Measurements from ENCODE around the gene FRMD8. TPM values are rescaled to one million over a fixed set of nuclear protein-coding genes. Genes with fewer than 3 reads are reported as not detected.

The FRMD8 gene
- total and polyA plus RNA-seq, 9 of the 15 experiments (the other 6 are each of a cell fraction or from before 2014, with no cell fraction given) = 4.5 to 54.5 (median 15.8) TPM

- TF ChIP-seq ZHX1 (conservative IDR thresholded peaks at IDR 0.05; ENCODE audit: low read length) (no peak), POLR3A (IDR thresholded peaks at IDR 0.05; ENCODE audit: borderline replicate concordance, extremely low read depth, insufficient read depth, insufficient read length) (no peak), HEY1 (CRISPR knock-in tag; IDR thresholded peaks at IDR 0.05; ENCODE audit: borderline replicate concordance) (no peak; the same call in 1 of the 2 replicates), DACH1 (IDR thresholded peaks at IDR 0.05; ENCODE audit: partially characterized antibody) (no peak), DDX20 (tag; IDR thresholded peaks at IDR 0.05; ENCODE audit: low read depth) (no peak), SIN3A (IDR thresholded peaks at IDR 0.05; ENCODE audit: borderline replicate concordance in 2 of 2, control insufficient read depth in 1 of 2, low read depth in 2 of 2, low read length in 2 of 2) (no peak; a peak in 1 of 4 replicates), DMBX1 (CRISPR knock-in tag; IDR thresholded peaks at IDR 0.05; ENCODE audit: borderline replicate concordance) (peak; percentile 88), ZBTB1 (CRISPR knock-in tag; IDR thresholded peaks at IDR 0.05; ENCODE audit: borderline replicate concordance, low read depth) (no peak), MTA1 (IDR thresholded peaks at IDR 0.05; ENCODE audit: borderline replicate concordance) (0 out of 2 replicates have a peak, but pooled peaks have one; percentile 11), ZNF239 (CRISPR knock-in tag; IDR thresholded peaks at IDR 0.05) (peak; percentile 28; the same call in 1 of the 2 replicates), SAP30 (IDR thresholded peaks at IDR 0.05; ENCODE audit: borderline replicate concordance, insufficient read depth, low read depth, low read length, poor library complexity, severe bottlenecking) (no peak), STAT5A (IDR thresholded peaks at IDR 0.05; ENCODE audit: borderline replicate concordance, low read length) (peak; percentile 83), LCOR (CRISPR knock-in tag; IDR thresholded peaks at IDR 0.05) (no peak), STAG1 (CRISPR knock-in tag; IDR thresholded peaks at IDR 0.05; ENCODE audit: borderline replicate concordance) (no peak), GABPB1 (CRISPR knock-in tag; IDR thresholded peaks at IDR 0.05) (no peak), TBP (optimal IDR thresholded peaks at IDR 0.05; ENCODE audit: low read depth, low read length) (no peak), RB1 (IDR thresholded peaks at IDR 0.05; ENCODE audit: low read depth) (no peak), TARDBP (IDR thresholded peaks at IDR 0.05) (no peak), GMEB1 (CRISPR knock-in tag; IDR thresholded peaks at IDR 0.05) (peak; percentile 14; the same call in 1 of the 2 replicates), PCBP2 (IDR thresholded peaks at IDR 0.05; ENCODE audit: low read depth, low read length, poor library complexity, severe bottlenecking) (no peak), FOXA1 (IDR thresholded peaks at IDR 0.05; ENCODE audit: borderline replicate concordance) (no peak)
- TF ChIP-seq, protein P1, sequence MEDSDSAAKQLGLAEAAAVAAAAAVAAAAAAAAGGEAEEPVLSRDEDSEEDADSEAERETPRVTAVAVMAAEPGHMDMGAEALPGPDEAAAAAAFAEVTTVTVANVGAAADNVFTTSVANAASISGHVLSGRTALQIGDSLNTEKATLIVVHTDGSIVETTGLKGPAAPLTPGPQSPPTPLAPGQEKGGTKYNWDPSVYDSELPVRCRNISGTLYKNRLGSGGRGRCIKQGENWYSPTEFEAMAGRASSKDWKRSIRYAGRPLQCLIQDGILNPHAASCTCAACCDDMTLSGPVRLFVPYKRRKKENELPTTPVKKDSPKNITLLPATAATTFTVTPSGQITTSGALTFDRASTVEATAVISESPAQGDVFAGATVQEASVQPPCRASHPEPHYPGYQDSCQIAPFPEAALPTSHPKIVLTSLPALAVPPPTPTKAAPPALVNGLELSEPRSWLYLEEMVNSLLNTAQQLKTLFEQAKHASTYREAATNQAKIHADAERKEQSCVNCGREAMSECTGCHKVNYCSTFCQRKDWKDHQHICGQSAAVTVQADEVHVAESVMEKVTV (CRISPR knock-in tag; IDR thresholded peaks at IDR 0.05) = 0 out of 2 replicates have a peak, but pooled peaks have one; percentile 14
Measured at GRCh38 chr11:65420979-65421793, 34.7 kb downstream of the FRMD8 start (continued).

All from K562 (cell line).